Testis (tissue), 3 donors: ENCODE measurements around the gene ELANE. TPM values are rescaled to one million over a fixed set of nuclear protein-coding genes. Genes with fewer than 3 reads are reported as not detected.
A peak's percentile ranks its signal among the peaks of the same experiment; 100 is the strongest.

Source experiments
- DNase-seq: peaks from one replicate; pipeline ENCODE4 v3.0.0-alpha.2; 2019
- H3K27ac ChIP-seq, 2 donors: fragments of 200-600 bp; sonication (generic); one replicate each; pipeline ENCODE4 v1.5.1; 2019
- H3K27me3 ChIP-seq: fragments of 200-600 bp; sonication (generic); one replicate; pipeline ENCODE4 v1.5.1; 2019
- H3K36me3 ChIP-seq: fragments of 200-600 bp; sonication (generic); one replicate; pipeline ENCODE4 v1.5.1; 2017; ENCODE audit warnings: low read depth; ENCODE audit errors: missing control alignments
- H3K4me1 ChIP-seq: fragments of 200-600 bp; sonication (generic); one replicate; pipeline ENCODE4 v1.5.1; 2019
- H3K4me3 ChIP-seq, 2 donors: fragments of 200-600 bp; sonication (generic); one replicate each; pipeline ENCODE4 v1.5.1; 2017 to 2019
- H3K9me3 ChIP-seq: fragments of 200-600 bp; sonication (generic); one replicate; pipeline ENCODE4 v1.5.1; 2017
- POLR2A ChIP-seq: fragments of 450-650 bp; IDR thresholded peaks from one replicate; pipeline ENCODE4 v1.6.1; 2017; ENCODE audit warnings: antibody characterized with exemption, mild to moderate bottlenecking, moderate library complexity
- WGBS, 2 donors: methylation state at CpG; one replicate each; pipeline ENCODE4 v1.1.5; 2018; 5-methylcytosine and 5-hydroxymethylcytosine counted together
- intact Hi-C: fragments of 100-400 bp; cut with DNase I; formaldehyde crosslinking; loops from one replicate; pipeline ENCODE4 v1.15.1; 2023; ENCODE audit warnings: low total_unique reads
- polyA plus RNA-seq: library from polyadenylated mRNA; stranded (reverse); fragments of 350-450 nt; fragmentation: Illumina TruSeq; extraction: RNeasy Lipid Tissue Mini Kit (QIAGEN cat#74804); gene quantifications from one replicate; pipeline ENCODE4 v1.2.3, GENCODE V29; 2014; ENCODE audit warnings: low read depth, low replicate concordance; ENCODE audit not compliant: insufficient read depth
- total RNA-seq, 2 donors: library from RNA; depleted of rRNA; stranded (reverse); fragments of >200 nt; gene quantifications; one replicate each; pipeline ENCODE4 v1.2.3, GENCODE V29; 2016
- TF ChIP-seq, protein P1 (sequence below), 3 experiments: fragments of 450-650 bp in 2 of 3; fragments of 200-600 bp in 1 of 3; sonication (generic) in 1 of 3; IDR thresholded peaks; one replicate each; pipeline ENCODE4 v1.5.1; 2016 to 2019; ENCODE audit warnings: antibody characterized with exemption in 3 of 3, mild to moderate bottlenecking in 2 of 3, moderate library complexity in 1 of 3

ELANE gene
- total and polyA plus RNA-seq, 3 donors from 2014 or later: 0.50 to 0.74 TPM; not detected in 1

GRCh38 chr19:858868-859843 lies 7.1 kb downstream of the ELANE start, which contains the start of gene CFD:
CFD (plus strand) TSS chr19:859664; CDS start chr19:859690, 26 bp downstream.
- Histone ChIP-seq H3K4me1 (peaks cover 5% of the 10 kb centered on the region), H3K36me3 (no peaks in the 10 kb centered on the region), H3K27me3 (no peaks in the 10 kb centered on the region), H3K27ac (peak within 1 kb of the TSS; percentile 3 to 80), H3K4me3 (peak within 1 kb of the TSS; percentile 37 to 55), H3K9me3 (no peaks in the 10 kb centered on the region)
- intact Hi-C loops: no loop called here
- DNase-seq: peak; percentile 58
- 28 to 34% methylated on average over 8 to 21 of the region's 24 CpGs for WGBS, 2 donors
- no peak for TF ChIP-seq POLR2A
- TF ChIP-seq, protein P1, sequence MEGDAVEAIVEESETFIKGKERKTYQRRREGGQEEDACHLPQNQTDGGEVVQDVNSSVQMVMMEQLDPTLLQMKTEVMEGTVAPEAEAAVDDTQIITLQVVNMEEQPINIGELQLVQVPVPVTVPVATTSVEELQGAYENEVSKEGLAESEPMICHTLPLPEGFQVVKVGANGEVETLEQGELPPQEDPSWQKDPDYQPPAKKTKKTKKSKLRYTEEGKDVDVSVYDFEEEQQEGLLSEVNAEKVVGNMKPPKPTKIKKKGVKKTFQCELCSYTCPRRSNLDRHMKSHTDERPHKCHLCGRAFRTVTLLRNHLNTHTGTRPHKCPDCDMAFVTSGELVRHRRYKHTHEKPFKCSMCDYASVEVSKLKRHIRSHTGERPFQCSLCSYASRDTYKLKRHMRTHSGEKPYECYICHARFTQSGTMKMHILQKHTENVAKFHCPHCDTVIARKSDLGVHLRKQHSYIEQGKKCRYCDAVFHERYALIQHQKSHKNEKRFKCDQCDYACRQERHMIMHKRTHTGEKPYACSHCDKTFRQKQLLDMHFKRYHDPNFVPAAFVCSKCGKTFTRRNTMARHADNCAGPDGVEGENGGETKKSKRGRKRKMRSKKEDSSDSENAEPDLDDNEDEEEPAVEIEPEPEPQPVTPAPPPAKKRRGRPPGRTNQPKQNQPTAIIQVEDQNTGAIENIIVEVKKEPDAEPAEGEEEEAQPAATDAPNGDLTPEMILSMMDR (IDR thresholded peaks at IDR 0.05): no peak

DNA sequence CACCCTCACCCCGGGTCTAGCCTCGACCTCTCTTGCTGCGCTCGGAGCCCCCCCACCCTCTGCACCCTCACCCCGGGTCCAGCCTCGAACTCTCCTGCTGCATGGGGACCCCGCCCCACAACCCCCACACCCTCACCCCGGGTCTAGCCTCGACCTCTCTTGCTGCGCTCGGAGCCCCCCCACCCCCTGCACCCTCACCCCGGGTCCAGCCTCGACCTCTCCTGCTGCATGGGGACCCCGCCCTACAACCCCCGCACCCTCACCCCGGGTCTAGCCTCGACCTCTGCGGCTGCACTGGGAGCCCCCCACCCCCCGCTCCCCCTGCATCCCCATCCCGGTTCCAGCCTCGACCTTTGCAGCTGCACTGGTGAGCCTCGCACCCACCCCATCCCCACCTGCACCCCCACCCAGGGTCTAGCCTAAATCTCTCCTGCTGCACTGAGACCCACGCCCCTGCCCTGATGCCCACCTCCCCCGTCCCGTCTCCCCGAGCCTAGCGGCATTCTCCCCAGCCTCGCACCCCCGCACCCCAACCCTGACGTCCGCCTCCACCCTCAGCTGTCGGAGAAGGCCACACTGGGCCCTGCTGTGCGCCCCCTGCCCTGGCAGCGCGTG lies 9.1 kb downstream of the ELANE start:
- no peaks in the 10 kb centered on the region for H3K27me3 ChIP-seq
- DNase-seq: no peak
- H3K4me1 ChIP-seq: peaks cover 5% of the 10 kb centered on the region
- intact Hi-C loops: no loop called here
- H3K4me3 ChIP-seq: no peak overlapping the region
- H3K27ac ChIP-seq: no peak overlapping the region
- 48 to 55% methylated on average over 7 to 23 of the region's 35 CpGs for WGBS, 2 donors
- H3K36me3 ChIP-seq: no peaks in the 10 kb centered on the region
- no peak for TF ChIP-seq POLR2A
- TF ChIP-seq, protein P1 (IDR thresholded peaks at IDR 0.05): no peak
- H3K9me3 ChIP-seq: no peaks in the 10 kb centered on the region

GRCh38 chr19:861756-862580 lies 9.9 kb downstream of the ELANE start:
- Histone ChIP-seq H3K27ac (no peak overlapping the region), H3K27me3 (no peaks in the 10 kb centered on the region), H3K36me3 (no peaks in the 10 kb centered on the region), H3K9me3 (no peaks in the 10 kb centered on the region), H3K4me3 (peak overlapping the region in 1 of 2 donors; percentile 5), H3K4me1 (peaks cover 5% of the 10 kb centered on the region)
- intact Hi-C loops: no loop called here
- TF ChIP-seq, protein P1 (IDR thresholded peaks at IDR 0.05): no peak
- TF ChIP-seq POLR2A: no peak
- WGBS, 2 donors: 19 to 27% methylated on average over 39 to 58 of the region's 60 CpGs
- DNase-seq: peak; percentile 68

GRCh38 chr19:862581-863314 lies 10.6 kb downstream of the ELANE start:
- 18 to 19% methylated on average over 20 to 45 of the region's 48 CpGs for WGBS, 2 donors
- peak overlapping the region in 1 of 2 donors; percentile 5 for H3K4me3 ChIP-seq
- peak; percentile 79 for DNase-seq
- intact Hi-C loops: no loop called here
- no peaks in the 10 kb centered on the region for H3K9me3 ChIP-seq
- no peaks in the 10 kb centered on the region for H3K27me3 ChIP-seq
- H3K27ac ChIP-seq: no peak overlapping the region
- TF ChIP-seq POLR2A: no peak
- TF ChIP-seq, protein P1 (IDR thresholded peaks at IDR 0.05): no peak
- H3K4me1 ChIP-seq: peaks cover 5% of the 10 kb centered on the region
- no peaks in the 10 kb centered on the region for H3K36me3 ChIP-seq
